IMR-90 (cell line): Measurements from ENCODE around the gene KRT5.

Experiments used
- CEBPB ChIP-seq: IDR thresholded peaks from 2 replicates; pipeline ENCODE4 v1.6.1; 2012; ENCODE audit warnings: low read depth, low read length, improper control_type of control experiment
- MAZ ChIP-seq: IDR thresholded peaks from 2 replicates; pipeline ENCODE4 v1.6.1; 2012; ENCODE audit warnings: low read depth, mild to moderate bottlenecking, low read length, improper control_type of control experiment, moderate library complexity, borderline replicate concordance
- POLR2A ChIP-seq: IDR thresholded peaks from 2 replicates; pipeline ENCODE4 v1.6.1; 2012; ENCODE audit warnings: mild to moderate bottlenecking, low read depth, low read length
- SMC3 ChIP-seq: fragments of 150-350 bp; IDR thresholded peaks from 2 replicates; pipeline ENCODE4 v1.6.1; 2016; ENCODE audit warnings: low read depth, mild to moderate bottlenecking, antibody characterized with exemption, low read length, moderate library complexity
- TF ChIP-seq, protein P1 (sequence below): conservative IDR thresholded peaks from 2 replicates; pipeline ENCODE4 v1.5.1; 2012; ENCODE audit warnings: mild to moderate bottlenecking, low read depth, low read length, improper control_type of control experiment
- TF ChIP-seq, protein P2 (sequence below): fragments of 150-350 bp; IDR thresholded peaks from 2 replicates; pipeline ENCODE4 v1.6.1; 2017; ENCODE audit warnings: mild to moderate bottlenecking, antibody characterized with exemption, low read length, low read depth

DNA sequence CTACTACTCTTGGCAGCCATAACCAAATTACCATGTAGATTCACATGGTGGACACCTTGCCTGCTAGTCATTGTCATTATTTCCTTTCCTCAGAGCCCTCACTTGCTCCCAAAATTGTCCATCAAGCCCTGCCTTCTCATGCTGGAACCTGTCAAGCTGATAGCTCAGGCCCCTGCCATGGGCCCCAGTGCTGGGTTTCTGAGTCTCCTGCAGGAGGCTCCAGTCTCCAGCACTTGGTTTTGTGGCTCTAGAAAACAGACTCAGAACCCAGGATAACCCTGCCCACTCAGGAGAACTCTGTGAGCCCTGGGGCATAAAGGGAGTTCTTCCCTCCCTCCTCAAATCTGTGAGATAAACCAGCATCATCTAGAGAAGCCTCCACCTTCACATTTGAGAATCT, 22.0 kb upstream of the KRT5 start:
- TF ChIP-seq POLR2A (no peak), SMC3 (no peak), MAZ (no peak), CEBPB (no peak)
- TF ChIP-seq, protein P1, sequence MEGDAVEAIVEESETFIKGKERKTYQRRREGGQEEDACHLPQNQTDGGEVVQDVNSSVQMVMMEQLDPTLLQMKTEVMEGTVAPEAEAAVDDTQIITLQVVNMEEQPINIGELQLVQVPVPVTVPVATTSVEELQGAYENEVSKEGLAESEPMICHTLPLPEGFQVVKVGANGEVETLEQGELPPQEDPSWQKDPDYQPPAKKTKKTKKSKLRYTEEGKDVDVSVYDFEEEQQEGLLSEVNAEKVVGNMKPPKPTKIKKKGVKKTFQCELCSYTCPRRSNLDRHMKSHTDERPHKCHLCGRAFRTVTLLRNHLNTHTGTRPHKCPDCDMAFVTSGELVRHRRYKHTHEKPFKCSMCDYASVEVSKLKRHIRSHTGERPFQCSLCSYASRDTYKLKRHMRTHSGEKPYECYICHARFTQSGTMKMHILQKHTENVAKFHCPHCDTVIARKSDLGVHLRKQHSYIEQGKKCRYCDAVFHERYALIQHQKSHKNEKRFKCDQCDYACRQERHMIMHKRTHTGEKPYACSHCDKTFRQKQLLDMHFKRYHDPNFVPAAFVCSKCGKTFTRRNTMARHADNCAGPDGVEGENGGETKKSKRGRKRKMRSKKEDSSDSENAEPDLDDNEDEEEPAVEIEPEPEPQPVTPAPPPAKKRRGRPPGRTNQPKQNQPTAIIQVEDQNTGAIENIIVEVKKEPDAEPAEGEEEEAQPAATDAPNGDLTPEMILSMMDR = no peak
- TF ChIP-seq, protein P2, sequence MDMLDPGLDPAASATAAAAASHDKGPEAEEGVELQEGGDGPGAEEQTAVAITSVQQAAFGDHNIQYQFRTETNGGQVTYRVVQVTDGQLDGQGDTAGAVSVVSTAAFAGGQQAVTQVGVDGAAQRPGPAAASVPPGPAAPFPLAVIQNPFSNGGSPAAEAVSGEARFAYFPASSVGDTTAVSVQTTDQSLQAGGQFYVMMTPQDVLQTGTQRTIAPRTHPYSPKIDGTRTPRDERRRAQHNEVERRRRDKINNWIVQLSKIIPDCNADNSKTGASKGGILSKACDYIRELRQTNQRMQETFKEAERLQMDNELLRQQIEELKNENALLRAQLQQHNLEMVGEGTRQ = no peak
